Inflammatory macrophage treated with lipopolysaccharide for 4 hours (primary cell): ENCODE data around the gene IRF7.

Source experiments
- DNase-seq: peaks from one replicate; pipeline ENCODE4 v3.0.0-alpha.2; 2020

IRF7 gene

GRCh38 chr11:607971-608659 is 7.6 kb downstream of the IRF7 start:
- no peak for DNase-seq

DNA sequence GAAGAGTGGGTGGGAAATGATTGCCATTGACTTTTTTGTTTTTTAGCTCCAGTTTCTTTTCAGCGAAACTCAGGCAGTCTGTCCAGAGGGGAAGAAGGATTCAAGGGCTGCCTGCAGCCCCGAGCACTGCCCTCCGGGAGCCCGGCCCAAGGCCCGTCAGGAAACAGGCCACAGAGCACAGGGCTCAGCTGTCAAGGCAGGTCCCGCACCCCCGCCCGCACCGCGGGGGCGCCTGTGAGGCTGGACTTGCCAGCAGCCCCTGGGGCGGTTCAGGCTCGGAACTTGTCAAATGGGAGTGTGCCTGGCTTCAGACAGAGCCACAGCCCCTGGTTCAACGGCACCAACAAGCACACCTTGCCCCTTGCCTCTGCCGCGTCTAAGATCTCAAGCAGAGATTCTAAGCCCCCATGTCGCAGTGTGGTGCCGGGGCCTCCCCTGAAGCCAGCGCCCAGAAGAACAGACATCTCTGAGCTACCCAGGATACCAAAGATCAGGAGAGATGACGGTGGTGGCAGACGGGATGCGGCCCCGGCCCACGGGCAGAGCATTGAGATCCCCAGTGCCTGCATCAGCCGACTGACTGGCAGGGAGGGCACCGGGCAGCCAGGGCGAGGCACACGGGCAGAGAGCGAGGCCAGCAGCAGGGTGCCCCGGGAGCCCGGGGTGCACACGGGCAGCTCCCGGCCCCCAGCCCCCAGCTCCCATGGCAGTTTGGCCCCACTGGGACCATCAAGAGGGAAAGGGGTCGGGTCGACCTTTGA is 8.6 kb downstream of the IRF7 start:
- no peak for DNase-seq

GRCh38 chr11:606245-606644 is 9.5 kb downstream of the IRF7 start:
- DNase-seq = no peak

DNA sequence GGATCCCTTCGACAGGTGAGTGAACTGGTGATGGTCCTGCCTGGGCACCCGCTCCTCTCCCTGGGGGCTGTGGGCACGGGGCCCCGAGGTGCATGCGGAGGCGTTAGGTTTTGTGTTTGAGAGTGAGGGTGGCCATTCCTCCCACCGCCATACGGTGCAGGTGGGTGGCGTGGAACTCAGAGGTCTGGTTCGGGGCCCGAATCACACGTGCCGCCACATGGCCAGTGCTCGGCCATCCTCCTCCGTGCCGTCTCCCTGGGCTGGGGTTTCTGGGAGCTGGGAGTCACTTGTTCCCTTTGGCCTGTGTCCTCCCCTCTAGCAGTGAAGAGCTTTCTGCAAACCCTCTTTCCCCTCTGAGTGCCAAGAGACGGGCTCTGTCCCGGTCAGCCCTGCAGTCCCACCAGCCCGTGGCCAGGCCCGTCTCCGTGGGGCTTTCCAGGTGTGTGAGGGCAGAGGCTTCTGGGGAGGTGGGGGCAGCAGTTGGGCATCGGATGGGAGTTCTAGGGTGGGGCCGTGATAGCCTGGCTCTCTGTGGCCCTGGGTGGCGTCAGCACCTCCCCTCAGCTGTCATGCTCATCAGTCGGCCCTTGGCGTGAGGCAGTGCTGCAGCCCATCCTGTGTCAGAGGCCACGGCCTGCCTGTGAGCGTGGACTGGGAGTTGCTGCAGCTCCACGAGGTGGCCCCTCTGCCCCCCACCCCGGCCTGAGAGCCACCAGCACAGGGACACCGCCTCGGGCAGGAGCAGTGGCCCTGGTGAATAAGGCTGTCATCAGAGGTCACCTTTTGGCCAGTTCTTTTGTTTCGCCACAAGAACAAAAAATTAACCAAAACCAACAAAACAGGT is 10.2 kb downstream of the IRF7 start:
- DNase-seq = no peak

GRCh38 chr11:603154-603553 is 12.6 kb downstream of the IRF7 start:
- DNase-seq = no peak

DNA sequence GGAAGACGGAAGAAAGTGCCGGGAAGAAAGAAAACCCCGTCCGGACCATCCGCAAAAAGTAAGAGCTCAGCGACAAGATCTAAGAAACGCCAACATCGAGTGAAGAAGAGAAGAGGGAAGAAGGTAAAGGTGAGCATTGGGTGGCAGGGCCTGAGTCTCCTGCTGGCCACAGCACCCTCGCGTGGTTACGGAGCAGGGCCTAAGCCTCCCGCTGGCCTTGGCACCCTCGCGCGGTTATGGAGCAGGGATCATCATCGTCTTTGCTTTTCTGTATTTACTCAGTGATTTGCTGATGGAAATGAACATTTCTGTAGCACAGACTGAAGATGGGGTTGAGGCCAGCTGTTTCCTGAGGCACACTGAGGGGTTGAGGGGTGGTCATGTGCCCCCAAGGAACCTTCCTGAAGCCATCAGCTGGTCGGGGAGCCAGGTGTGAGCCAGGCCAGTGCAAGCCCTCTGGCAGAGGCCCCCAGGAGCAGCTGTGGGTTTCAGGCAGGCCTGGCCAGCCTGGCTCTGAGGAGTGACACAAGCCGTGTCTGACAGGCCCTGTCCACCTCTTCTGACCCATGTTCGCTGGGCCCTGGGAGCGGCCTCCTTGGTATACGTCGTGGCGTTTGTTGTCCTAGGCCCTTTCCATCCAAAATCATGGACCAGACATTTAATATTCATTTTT is 14.0 kb downstream of the IRF7 start:
- DNase-seq = no peak

GRCh38 chr11:598005-598680 is 17.6 kb downstream of the IRF7 start:
- DNase-seq = no peak

GRCh38 chr11:597166-597725 is 18.5 kb downstream of the IRF7 start:
- DNase-seq = no peak

GRCh38 chr11:596374-596773 is 19.4 kb downstream of the IRF7 start:
- no peak for DNase-seq

- DNase-seq = no peak
These were observed 20.4 kb downstream of the IRF7 start for GRCh38 chr11:595400-595799.

- no peak for DNase-seq
These were observed 22.4 kb downstream of the IRF7 start for GRCh38 chr11:593347-593746.

DNA sequence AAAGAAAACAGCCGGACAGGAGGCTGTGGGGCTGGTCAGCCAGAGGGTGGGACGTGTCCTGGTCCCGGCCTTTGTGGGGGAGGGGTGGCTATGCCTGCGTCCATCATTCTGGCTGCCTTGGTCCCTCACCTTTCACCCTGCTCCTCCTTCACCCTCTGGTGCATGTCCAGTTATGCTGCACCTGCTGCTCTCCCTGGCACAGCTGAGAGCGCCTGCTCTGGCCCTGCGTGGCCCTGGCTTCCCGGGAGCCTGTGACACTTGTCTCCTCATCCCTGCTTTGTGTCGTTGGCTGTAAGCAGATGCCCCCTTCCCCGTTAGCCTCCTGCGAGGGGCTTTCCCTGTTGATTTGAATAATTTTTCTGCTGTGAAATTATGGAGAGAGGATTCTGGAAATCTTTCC is 22.8 kb downstream of the IRF7 start:
- DNase-seq = no peak

DNA sequence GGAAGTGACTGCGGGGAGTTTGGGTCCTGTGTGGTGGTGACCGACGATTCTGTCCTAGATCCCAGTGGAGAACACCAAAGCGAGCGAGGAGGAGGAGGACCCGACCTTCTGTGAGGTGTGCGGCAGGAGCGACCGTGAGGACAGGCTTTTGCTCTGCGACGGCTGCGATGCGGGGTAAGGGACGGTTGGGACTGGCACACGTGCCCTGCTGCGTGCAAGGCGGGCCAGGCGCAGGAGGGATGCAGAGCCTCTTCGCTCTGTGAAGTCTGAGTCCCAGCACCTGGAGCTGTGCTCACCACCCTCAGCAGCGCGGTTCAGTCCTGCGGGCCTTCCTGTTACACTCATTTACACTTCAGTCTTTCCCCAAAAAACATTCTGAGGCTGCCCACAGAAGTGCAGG is 23.2 kb downstream of the IRF7 start:
- DNase-seq = no peak

GRCh38 chr11:590997-591396 is 24.8 kb downstream of the IRF7 start:
- DNase-seq = no peak

- DNase-seq = no peak
These were observed 26.0 kb downstream of the IRF7 start for GRCh38 chr11:589798-590197.

GRCh38 chr11:587978-588380 is 27.8 kb downstream of the IRF7 start:
- peak; percentile 95 for DNase-seq

DNA sequence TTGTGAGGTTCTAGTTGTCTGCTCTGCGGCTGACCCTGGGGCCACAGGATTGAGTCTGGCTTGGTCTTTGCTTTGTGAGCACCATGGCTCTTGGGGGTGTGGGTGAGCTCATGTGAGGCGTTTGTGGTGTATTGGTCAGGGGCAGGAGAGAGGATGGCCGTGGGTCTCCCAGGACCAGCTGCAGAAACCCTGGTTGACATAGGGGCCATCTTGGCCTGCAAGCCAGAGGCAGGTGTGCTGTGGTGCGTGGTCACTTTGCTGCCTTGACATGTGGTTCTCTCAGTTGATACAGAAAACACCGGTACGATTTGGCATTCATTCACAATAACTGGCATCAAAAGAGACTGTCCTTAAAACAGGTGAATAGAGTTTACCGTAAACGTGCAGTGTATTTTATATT is 28.2 kb downstream of the IRF7 start:
- no peak for DNase-seq

- DNase-seq = no peak
These were observed 29.1 kb downstream of the IRF7 start for GRCh38 chr11:586376-587316.

DNA sequence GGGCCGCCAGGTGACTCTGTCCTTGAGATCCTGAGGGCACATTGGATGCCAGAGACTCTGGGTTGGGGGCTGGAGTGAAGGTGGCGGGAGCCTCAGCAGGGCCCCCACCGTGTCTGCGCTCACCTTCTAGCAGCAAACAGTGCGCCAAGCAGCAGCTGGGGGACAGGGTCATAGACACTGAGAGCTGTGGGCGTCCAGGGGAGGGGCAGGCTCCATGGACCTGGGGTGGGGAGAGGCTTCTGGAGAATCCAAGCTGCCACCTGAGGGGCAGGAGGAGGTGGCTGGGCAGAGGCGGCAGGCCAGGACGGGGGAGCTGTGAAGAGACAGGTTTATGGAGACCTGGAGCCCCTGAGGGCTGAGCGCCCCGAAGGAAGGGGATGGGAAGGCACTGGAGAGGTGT is 31.5 kb downstream of the IRF7 start:
- DNase-seq = no peak

DNA sequence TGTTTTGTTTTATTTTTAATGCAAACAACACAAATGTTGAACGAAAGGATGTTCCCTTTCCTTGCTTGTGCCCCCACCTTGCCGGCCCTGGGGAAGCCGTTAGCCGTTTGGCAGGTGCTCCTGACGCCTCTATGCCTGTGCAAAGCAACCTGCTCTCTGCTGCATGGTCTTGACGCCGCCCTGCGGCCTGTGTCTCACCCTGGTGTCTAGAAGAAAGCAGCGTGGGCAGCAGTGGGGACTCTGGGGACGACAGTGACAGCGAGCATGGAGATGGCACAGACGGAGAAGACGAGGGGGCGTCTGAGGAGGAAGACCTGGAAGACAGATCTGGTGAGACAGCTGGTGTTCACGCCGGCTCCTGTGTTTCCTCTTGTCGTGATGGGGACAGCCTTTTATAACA is 34.0 kb downstream of the IRF7 start:
- no peak for DNase-seq

DNA sequence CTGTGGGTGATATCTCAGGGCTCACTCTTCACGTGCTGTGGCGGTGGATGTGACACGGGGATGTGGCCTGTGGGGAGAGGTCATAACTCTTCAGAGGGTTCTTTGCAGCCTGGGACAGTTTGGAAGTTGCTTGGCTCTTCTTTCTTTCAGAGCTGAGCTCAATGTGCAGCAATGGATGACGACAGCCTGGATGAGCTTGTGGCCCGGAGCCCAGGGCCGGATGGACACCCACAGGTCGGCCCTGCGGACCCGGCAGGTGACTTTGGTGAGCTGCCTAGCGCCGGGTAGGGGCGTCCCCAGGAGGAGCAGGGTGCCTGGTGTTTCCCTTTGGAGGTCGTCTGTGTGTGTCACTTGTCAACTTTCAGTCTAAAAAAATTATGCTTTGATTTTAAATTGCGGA is 34.4 kb downstream of the IRF7 start:
- no peak for DNase-seq
